Activated CD4-positive, CD25-positive, alpha-beta regulatory T cell (primary cell): ENCODE results near the gene KLHL25.

Experiments
- DNase-seq, 4 experiments: peaks; one replicate each; lab custom pipeline; 2025; lab: John Stamatoyannopoulos, UW

KLHL25 gene

GRCh38 chr15:85717212-85717611 lies 77.5 kb downstream of the KLHL25 start:
- no peak for DNase-seq

GRCh38 chr15:85716261-85716660 lies 78.5 kb downstream of the KLHL25 start:
- DNase-seq = no peak

GRCh38 chr15:85711580-85712192 lies 83.0 kb downstream of the KLHL25 start:
- DNase-seq = no peak

GRCh38 chr15:85710340-85710842 lies 84.3 kb downstream of the KLHL25 start:
- no peak for DNase-seq
